B cell (primary cell): ENCODE results near the gene PACSIN2.

Experiments
- CTCF ChIP-seq: fragments of 200-600 bp; IDR thresholded peaks from one replicate; pipeline ENCODE4 v1.8.0; 2022; ENCODE audit warnings: antibody characterized with exemption, mild to moderate bottlenecking
- EZH2 ChIP-seq: IDR thresholded peaks from 2 replicates; pipeline ENCODE4 v1.6.1; 2012; ENCODE audit warnings: borderline replicate concordance, low read depth, mild to moderate bottlenecking, moderate library complexity, low read length; ENCODE audit not compliant: insufficient read depth, poor library complexity, severe bottlenecking

GRCh38 chr22:42829302-42829701 lies 185.6 kb downstream of the PACSIN2 start:
- TF ChIP-seq CTCF (no peak), EZH2 (no peak)
